GM23338 (cell line): ENCODE measurements around the gene LDLRAD3. TPM values are rescaled to one million over a fixed set of nuclear protein-coding genes. Genes with fewer than 3 reads are reported as not detected.

ENCODE experiments used
- ATAC-seq: fragments of 200-7000 bp; cut with Tn5 transposase; 3 replicates; pipeline ENCODE4 v1.9.1; 2020
- DNase-seq: peaks from one replicate; pipeline ENCODE4 v3.0.0-alpha.2; 2015; ENCODE audit warnings: low spot score
- H2AFZ ChIP-seq: fragments of 200-600 bp; sonication (generic); 2 replicates; pipeline ENCODE4 v1.8.0; 2016; ENCODE audit warnings: antibody characterized with exemption, mild to moderate bottlenecking, moderate library complexity
- H3F3A ChIP-seq: fragments of 200-600 bp; sonication (generic); replicated peaks from 2 replicates; pipeline ENCODE4 v1.8.0; 2017; ENCODE audit warnings: antibody characterized with exemption, mixed run types, low read depth
- H3K27ac ChIP-seq: fragments of 200-600 bp; sonication (generic); 2 replicates; pipeline ENCODE4 v1.6.1; 2016; ENCODE audit warnings: low read depth
- H3K27me3 ChIP-seq: fragments of 200-600 bp; sonication (generic); 2 replicates; pipeline ENCODE4 v1.8.0; 2016; ENCODE audit warnings: mild to moderate bottlenecking, mixed run types, moderate library complexity; ENCODE audit not compliant: insufficient read depth
- H3K36me3 ChIP-seq: fragments of 200-600 bp; sonication (generic); 2 replicates; pipeline ENCODE4 v1.8.0; 2016; ENCODE audit warnings: mild to moderate bottlenecking; ENCODE audit not compliant: insufficient read depth
- H3K4me1 ChIP-seq: fragments of 200-600 bp; sonication (generic); 2 replicates; pipeline ENCODE4 v1.8.0; 2016; ENCODE audit warnings: mild to moderate bottlenecking, moderate library complexity; ENCODE audit not compliant: insufficient read depth
- H3K4me2 ChIP-seq: fragments of 200-600 bp; sonication (generic); 2 replicates; pipeline ENCODE4 v1.7.1; 2017; ENCODE audit warnings: mixed run types
- H3K4me3 ChIP-seq: fragments of 200-600 bp; sonication (generic); 2 replicates; pipeline ENCODE4 v1.6.1; 2016; ENCODE audit warnings: mixed run types
- H3K79me2 ChIP-seq: fragments of 200-600 bp; sonication (generic); replicated peaks from 2 replicates; pipeline ENCODE4 v1.8.0; 2017; ENCODE audit warnings: mild to moderate bottlenecking; ENCODE audit not compliant: insufficient read depth
- H3K9me2 ChIP-seq: fragments of 200-600 bp; sonication (generic); 2 replicates; pipeline ENCODE4 v1.8.0; 2017; ENCODE audit not compliant: insufficient read depth
- H4K20me1 ChIP-seq: fragments of 200-600 bp; sonication (generic); replicated peaks from 2 replicates; pipeline ENCODE4 v1.8.0; 2017; ENCODE audit warnings: mild to moderate bottlenecking; ENCODE audit not compliant: insufficient read depth
- H3K27ac Mint-ChIP-seq: 2 replicates; pipeline ENCODE4 v1.8.0; 2020; ENCODE audit warnings: inconsistent platforms, mild to moderate bottlenecking, moderate library complexity, mixed read lengths
- H3K27me3 Mint-ChIP-seq: 3 replicates; pipeline ENCODE4 v1.8.0; 2022; ENCODE audit warnings: low read depth, mild to moderate bottlenecking, moderate library complexity, mixed read lengths, inconsistent platforms; ENCODE audit not compliant: insufficient read depth, poor library complexity
- H3K36me3 Mint-ChIP-seq: 3 replicates; pipeline ENCODE4 v1.8.0; 2021; ENCODE audit warnings: low read depth, mild to moderate bottlenecking, inconsistent platforms, moderate library complexity, mixed read lengths
- H3K4me1 Mint-ChIP-seq: 3 replicates; pipeline ENCODE4 v1.8.0; 2020; ENCODE audit warnings: mild to moderate bottlenecking, inconsistent platforms, mixed read lengths
- H3K4me3 Mint-ChIP-seq: 3 replicates; pipeline ENCODE4 v1.8.0; 2021; ENCODE audit warnings: moderate library complexity, mild to moderate bottlenecking, inconsistent platforms, mixed read lengths
- H3K9me3 Mint-ChIP-seq: 3 replicates; pipeline ENCODE4 v1.8.0; 2020; ENCODE audit warnings: moderate library complexity, mild to moderate bottlenecking, inconsistent platforms, mixed read lengths
- CREB1 ChIP-seq: fragments of 250-450 bp; sonication (Bioruptor Pico); IDR thresholded peaks from 2 replicates; pipeline ENCODE4 v1.5.0; 2020; ENCODE audit warnings: low read depth, mild to moderate bottlenecking, moderate library complexity
- CTCF ChIP-seq, 2 experiments: fragments of 200-600 bp in 1 of 2; sonication (generic) in 1 of 2; conservative IDR thresholded peaks; 2 replicates each; pipeline versions ENCODE4 v1.5.1 to v1.6.1; 2016 to 2017; ENCODE audit warnings: antibody characterized with exemption in 2 of 2, low read depth in 2 of 2, mild to moderate bottlenecking in 2 of 2, moderate library complexity in 1 of 2
- ETS1 ChIP-seq: IDR thresholded peaks from 2 replicates; pipeline ENCODE4 v1.6.1; 2016; ENCODE audit warnings: antibody characterized with exemption
- EZH2 ChIP-seq: fragments of 200-600 bp; sonication (generic); IDR thresholded peaks from one replicate; pipeline ENCODE4 v1.8.0; 2017; ENCODE audit warnings: antibody characterized with exemption, mild to moderate bottlenecking, low read depth; ENCODE audit not compliant: unreplicated experiment
- EZH2phosphoT487 ChIP-seq: fragments of 200-600 bp; sonication (generic); IDR thresholded peaks from one replicate; pipeline ENCODE4 v1.8.1; 2018; ENCODE audit warnings: antibody characterized with exemption; ENCODE audit not compliant: unreplicated experiment
- JUNB ChIP-seq: IDR thresholded peaks from one replicate; pipeline ENCODE4 v1.6.1; 2016; ENCODE audit warnings: antibody characterized with exemption; ENCODE audit not compliant: unreplicated experiment
- NANOG ChIP-seq: IDR thresholded peaks from 2 replicates; pipeline ENCODE4 v1.6.1; 2016; ENCODE audit warnings: antibody characterized with exemption, borderline replicate concordance
- POLR2AphosphoS5 ChIP-seq: IDR thresholded peaks from 2 replicates; pipeline ENCODE4 v1.6.1; 2016; ENCODE audit warnings: antibody characterized with exemption, low read depth
- REST ChIP-seq: IDR thresholded peaks from one replicate; pipeline ENCODE4 v1.6.1; 2018; ENCODE audit warnings: antibody characterized with exemption; ENCODE audit not compliant: unreplicated experiment
- STAT1 ChIP-seq: IDR thresholded peaks from one replicate; pipeline ENCODE4 v1.6.1; 2016; ENCODE audit warnings: antibody characterized with exemption; ENCODE audit not compliant: unreplicated experiment
- ZNF114 ChIP-seq: fragments of 250-450 bp; sonication (Bioruptor Pico); IDR thresholded peaks from 2 replicates; pipeline ENCODE4 v1.5.0; 2020; ENCODE audit warnings: mild to moderate bottlenecking, moderate library complexity
- ZNF331 ChIP-seq: fragments of 250-450 bp; sonication (Bioruptor Pico); IDR thresholded peaks from 2 replicates; pipeline ENCODE4 v1.5.0; 2020; ENCODE audit warnings: low read depth, mild to moderate bottlenecking, moderate library complexity
- ZNF462 ChIP-seq: fragments of 250-450 bp; sonication (Bioruptor Pico); IDR thresholded peaks from 2 replicates; pipeline ENCODE4 v1.5.0; 2020; ENCODE audit warnings: mild to moderate bottlenecking, moderate library complexity
- polyA plus RNA-seq: library from polyadenylated mRNA; unstranded; fragments of >200 nt; fragmentation: Nextera tagmentation; extraction: Ambion mirVana; gene quantifications from 2 replicates; pipeline ENCODE4 v1.2.1, GENCODE V29; 2016
- total RNA-seq: library from RNA; depleted of rRNA; stranded (reverse); fragments of >200 nt; shearing (Covaris generic); gene quantifications from 2 replicates; pipeline ENCODE4 v1.2.3, GENCODE V29; 2014

LDLRAD3 gene
- total and polyA plus RNA-seq, 2 experiments from 2014 or later, result 8.5 to 19.4 TPM

- ATAC-seq (no peak), DNase-seq (no peak)
- H3K27ac Mint-ChIP-seq, result no peak overlapping the region
- no peak overlapping the region for H3K4me3 Mint-ChIP-seq
- H3K4me3 ChIP-seq, result no peak overlapping the region
- H3K9me2 ChIP-seq, result no peaks in the 10 kb centered on the region
- H3K27ac ChIP-seq, result no peak overlapping the region
- peaks cover 5% of the 10 kb centered on the region for H3K36me3 Mint-ChIP-seq
- peaks cover under 1% of the 10 kb centered on the region; the same call in 1 of the 3 replicates for H3K9me3 Mint-ChIP-seq
- peaks cover 8% of the 10 kb centered on the region for H3K27me3 Mint-ChIP-seq
- H4K20me1 ChIP-seq, result no peaks in the 10 kb centered on the region
- peaks cover 22% of the 10 kb centered on the region for H3K4me1 Mint-ChIP-seq
- H3K36me3 ChIP-seq, result no peaks in the 10 kb centered on the region
- no peak overlapping the region for H3K4me2 ChIP-seq
- TF ChIP-seq EZH2phosphoT487, result no peak
- no peak for TF ChIP-seq CREB1
- TF ChIP-seq POLR2AphosphoS5, result no peak
- no peak for TF ChIP-seq NANOG
- no peak for TF ChIP-seq ETS1
- no peak for TF ChIP-seq STAT1
- TF ChIP-seq ZNF114 (CRISPR knock-in tag), result no peak
- TF ChIP-seq REST, result no peak
- TF ChIP-seq CTCF (conservative IDR thresholded peaks at IDR 0.05; ENCODE audit: low read depth in 2 of 2), result no peak
- TF ChIP-seq ZNF331 (CRISPR knock-in tag), result no peak
- no peak for TF ChIP-seq ZNF462 (CRISPR knock-in tag)
- TF ChIP-seq EZH2, result no peak
- TF ChIP-seq JUNB, result no peak
- no peaks in the 10 kb centered on the region for H3F3A ChIP-seq
- no peaks in the 10 kb centered on the region; the same call in none of the 2 replicates for H3K4me1 ChIP-seq
- H2AFZ ChIP-seq, result no peak overlapping the region
- H3K27me3 ChIP-seq, result no peaks in the 10 kb centered on the region
- H3K79me2 ChIP-seq, result no peaks in the 10 kb centered on the region
Measured at GRCh38 chr11:36135076-36135475, 191.2 kb downstream of the LDLRAD3 start.
